Hippocampal formation (tissue), 2 donors: ENCODE results near the gene OR11L1.

Source experiments
- DNase-seq, 2 donors: peaks; one replicate each; lab custom pipeline; 2025; lab: John Stamatoyannopoulos, UW

The OR11L1 gene

GRCh38 chr1:247841796-247842195 lies at the start of gene OR11L1:
OR11L1 (minus strand) TSS chr1:247841896; CDS start chr1:247841896, 0 bp downstream.
- DNase-seq, result no peak

- DNase-seq, result peak in 1 of 2 donors; percentile 1
Observed at GRCh38 chr1:247884797-247885413, 43.2 kb upstream of the OR11L1 start.

- DNase-seq, result no peak
Observed at GRCh38 chr1:247883346-247883745, 41.6 kb upstream of the OR11L1 start.

- DNase-seq, result no peak
Observed at GRCh38 chr1:247865416-247865815, 23.7 kb upstream of the OR11L1 start.

GRCh38 chr1:247864644-247865043 lies 22.9 kb upstream of the OR11L1 start:
- no peak for DNase-seq

GRCh38 chr1:247862756-247863155 lies 21.1 kb upstream of the OR11L1 start:
- no peak for DNase-seq

GRCh38 chr1:247857985-247858619 lies 16.4 kb upstream of the OR11L1 start:
- no peak for DNase-seq

- no peak for DNase-seq
Observed at GRCh38 chr1:247857069-247857984, 15.6 kb upstream of the OR11L1 start, which contains the start of gene TRIM58. TRIM58 (plus strand) TSS chr1:247857187; CDS start chr1:247857247, 60 bp downstream.

- no peak for DNase-seq
Observed at GRCh38 chr1:247855911-247856310, 14.2 kb upstream of the OR11L1 start.

- no peak for DNase-seq
Observed at GRCh38 chr1:247854899-247855545, 13.3 kb upstream of the OR11L1 start.

- no peak for DNase-seq
Observed at GRCh38 chr1:247849616-247850015, 7.9 kb upstream of the OR11L1 start.

- DNase-seq, result no peak
Observed at GRCh38 chr1:247848346-247848745, 6.7 kb upstream of the OR11L1 start.

GRCh38 chr1:247845693-247846017 lies 4.0 kb upstream of the OR11L1 start:
- DNase-seq, result no peak

- no peak for DNase-seq
Observed at GRCh38 chr1:247845011-247845692, 3.5 kb upstream of the OR11L1 start.

GRCh38 chr1:247843411-247843810 lies 1.7 kb upstream of the OR11L1 start:
- DNase-seq, result no peak

GRCh38 chr1:247840818-247841217 lies 878 bp downstream of the OR11L1 start:
- DNase-seq, result no peak

- no peak for DNase-seq
Observed at GRCh38 chr1:247833601-247834000, 8.1 kb downstream of the OR11L1 start.

GRCh38 chr1:247829656-247830055 lies 12.0 kb downstream of the OR11L1 start:
- no peak for DNase-seq

- DNase-seq, result no peak
Observed at GRCh38 chr1:247825362-247825761, 16.3 kb downstream of the OR11L1 start.

- no peak for DNase-seq
Observed at GRCh38 chr1:247824023-247824422, 17.7 kb downstream of the OR11L1 start, which contains the start of gene OR14A16. OR14A16 (minus strand) TSS chr1:247824119; CDS start chr1:247815729, 8,390 bp downstream.

GRCh38 chr1:247822060-247822459 lies 19.6 kb downstream of the OR11L1 start:
- no peak for DNase-seq

GRCh38 chr1:247812637-247813036 lies 29.1 kb downstream of the OR11L1 start:
- DNase-seq, result no peak
